Thoracic aorta (tissue), 2 donors: ENCODE results near the gene TMCO4. TPM values are rescaled to one million over a fixed set of nuclear protein-coding genes. Genes with fewer than 3 reads are reported as not detected.

Experiments used
- ATAC-seq: fragments of 150-250 bp; one replicate; pipeline ENCODE4 v1.8.0; 2017; ENCODE audit warnings: low read depth; ENCODE audit not compliant: insufficient number of reproducible peaks, low FRiP score
- DNase-seq: peaks from one replicate; pipeline ENCODE4 v3.0.0-alpha.2; 2020; ENCODE audit warnings: low spot score
- H3K27ac ChIP-seq, 2 donors: fragments of 200-600 bp; sonication (generic); 1 replicate in 1 of 2; 2 replicates in 1 of 2; pipeline ENCODE4 v1.5.1; 2016; ENCODE audit warnings: mild to moderate bottlenecking in 2 of 2, moderate library complexity in 2 of 2
- H3K27me3 ChIP-seq: fragments of 200-600 bp; sonication (generic); replicated peaks from 2 replicates; pipeline ENCODE4 v1.6.0; 2016; ENCODE audit warnings: mild to moderate bottlenecking; ENCODE audit not compliant: insufficient read depth
- H3K36me3 ChIP-seq: fragments of 200-600 bp; sonication (generic); one replicate; pipeline ENCODE4 v1.5.1; 2016
- H3K4me1 ChIP-seq, 2 donors: fragments of 200-600 bp; sonication (generic); 1 replicate in 1 of 2; 2 replicates in 1 of 2; pipeline versions ENCODE4 v1.5.1 to v1.6.0; 2016; ENCODE audit warnings: low read depth in 2 of 2, mild to moderate bottlenecking in 1 of 2; ENCODE audit not compliant: control insufficient read depth in 1 of 2
- H3K4me3 ChIP-seq: fragments of 200-600 bp; sonication (generic); 2 replicates; pipeline ENCODE4 v1.5.1; 2016; ENCODE audit warnings: mild to moderate bottlenecking
- H3K9me3 ChIP-seq: fragments of 200-600 bp; sonication (generic); 2 replicates; pipeline ENCODE4 v1.5.1; 2016
- total RNA-seq, 2 donors: library from RNA; depleted of rRNA; stranded (reverse); fragments of >200 nt; gene quantifications; one replicate each; pipeline versions ENCODE4 v1.1.0 to v1.2.3, GENCODE V29; 2016
- TF ChIP-seq, protein P1 (sequence below): fragments of 200-600 bp; sonication (generic); IDR thresholded peaks from one replicate; pipeline ENCODE4 v1.5.1; 2019; ENCODE audit warnings: antibody characterized with exemption

Gene TMCO4
- total RNA-seq, 2 donors from 2014 or later = 33.2 to 33.4 TPM

DNA sequence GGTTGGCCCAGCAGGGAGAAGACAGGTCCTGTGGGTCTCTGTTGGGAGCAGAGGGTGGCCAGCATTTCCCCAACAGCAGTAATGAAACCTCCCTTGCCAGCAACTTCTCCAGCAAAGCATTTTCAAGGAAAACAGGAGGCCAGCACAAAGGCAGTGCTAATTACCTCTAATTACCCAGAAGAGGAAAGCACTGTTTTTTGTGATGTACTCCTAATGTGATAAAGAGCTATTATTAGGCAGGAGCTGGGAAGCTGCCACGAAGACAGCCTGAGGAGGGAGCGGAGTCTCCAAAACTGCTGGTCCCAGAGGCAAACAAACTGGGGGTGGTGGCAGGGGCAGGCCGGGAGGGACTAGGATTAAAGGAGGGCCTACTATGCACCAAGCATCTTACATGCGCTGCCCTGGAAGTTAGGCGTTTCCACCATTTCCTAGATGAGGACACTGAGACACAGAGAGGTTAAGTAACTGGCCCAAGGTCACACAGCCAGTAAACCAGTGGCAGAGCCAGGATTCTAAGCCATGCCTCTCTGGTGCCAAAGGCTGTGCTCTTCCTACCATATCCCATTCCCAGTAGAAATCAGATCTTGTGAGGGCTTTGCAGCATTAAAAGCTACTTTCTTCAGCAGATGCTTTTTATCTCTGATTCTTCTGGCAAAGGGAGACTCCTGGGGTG is 110.5 kb downstream of the TMCO4 start:
- H3K36me3 ChIP-seq = peaks cover 24% of the 10 kb centered on the region
- TF ChIP-seq, protein P1, sequence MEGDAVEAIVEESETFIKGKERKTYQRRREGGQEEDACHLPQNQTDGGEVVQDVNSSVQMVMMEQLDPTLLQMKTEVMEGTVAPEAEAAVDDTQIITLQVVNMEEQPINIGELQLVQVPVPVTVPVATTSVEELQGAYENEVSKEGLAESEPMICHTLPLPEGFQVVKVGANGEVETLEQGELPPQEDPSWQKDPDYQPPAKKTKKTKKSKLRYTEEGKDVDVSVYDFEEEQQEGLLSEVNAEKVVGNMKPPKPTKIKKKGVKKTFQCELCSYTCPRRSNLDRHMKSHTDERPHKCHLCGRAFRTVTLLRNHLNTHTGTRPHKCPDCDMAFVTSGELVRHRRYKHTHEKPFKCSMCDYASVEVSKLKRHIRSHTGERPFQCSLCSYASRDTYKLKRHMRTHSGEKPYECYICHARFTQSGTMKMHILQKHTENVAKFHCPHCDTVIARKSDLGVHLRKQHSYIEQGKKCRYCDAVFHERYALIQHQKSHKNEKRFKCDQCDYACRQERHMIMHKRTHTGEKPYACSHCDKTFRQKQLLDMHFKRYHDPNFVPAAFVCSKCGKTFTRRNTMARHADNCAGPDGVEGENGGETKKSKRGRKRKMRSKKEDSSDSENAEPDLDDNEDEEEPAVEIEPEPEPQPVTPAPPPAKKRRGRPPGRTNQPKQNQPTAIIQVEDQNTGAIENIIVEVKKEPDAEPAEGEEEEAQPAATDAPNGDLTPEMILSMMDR = no peak

DNA sequence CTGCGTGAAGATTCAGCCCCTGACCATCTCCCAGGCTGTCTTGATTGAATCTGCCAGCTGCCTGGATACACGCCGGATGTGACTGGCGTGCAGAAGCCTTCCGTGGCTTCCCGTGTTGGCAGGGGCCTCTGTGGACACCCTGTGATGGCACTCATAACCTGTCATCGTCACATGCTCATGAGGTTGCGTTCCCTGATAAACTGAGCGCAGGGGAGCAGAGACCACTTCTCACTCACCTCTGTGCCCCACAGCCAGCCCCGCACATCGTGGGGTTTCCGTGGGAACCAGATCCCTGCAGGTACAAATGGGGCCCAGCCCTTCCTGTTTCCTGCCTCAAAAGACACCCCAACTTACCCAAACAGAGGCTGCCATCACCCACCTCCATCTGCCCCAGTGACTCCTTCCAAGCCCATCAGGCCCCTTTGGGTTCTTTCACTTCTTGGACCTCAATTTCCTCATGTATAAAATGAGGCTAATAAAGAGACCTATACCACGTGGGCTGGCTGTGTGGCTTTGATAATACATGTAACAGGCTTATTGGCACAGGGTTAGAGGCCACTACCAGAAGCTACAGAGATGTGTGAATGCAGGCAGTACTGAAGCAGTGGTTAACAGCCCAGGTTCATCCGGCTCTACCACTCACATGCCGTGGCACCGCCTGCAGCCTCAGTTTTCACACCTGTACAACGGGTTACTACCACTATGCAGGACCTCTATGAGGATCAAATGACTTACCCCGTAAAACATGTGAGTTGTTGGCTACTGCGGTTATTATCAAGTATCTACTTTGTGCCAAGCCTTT is 111.5 kb downstream of the TMCO4 start:
- DNase-seq = no peak
- Histone ChIP-seq H3K4me3 (no peak overlapping the region), H3K4me1 (no peaks in the 10 kb centered on the region), H3K27me3 (no peaks in the 10 kb centered on the region), H3K9me3 (no peaks in the 10 kb centered on the region), H3K27ac (no peak overlapping the region), H3K36me3 (peaks cover 22% of the 10 kb centered on the region)
- no peak for ATAC-seq
- TF ChIP-seq, protein P1 = no peak

More for the DNA sequence above, 110.5 kb downstream of the TMCO4 start:
- H3K9me3 ChIP-seq = no peaks in the 10 kb centered on the region
- ATAC-seq (no peak), DNase-seq (no peak)
- no peak overlapping the region for H3K4me3 ChIP-seq
- H3K4me1 ChIP-seq = no peaks in the 10 kb centered on the region
- H3K27me3 ChIP-seq = no peaks in the 10 kb centered on the region
- no peak overlapping the region for H3K27ac ChIP-seq

DNA sequence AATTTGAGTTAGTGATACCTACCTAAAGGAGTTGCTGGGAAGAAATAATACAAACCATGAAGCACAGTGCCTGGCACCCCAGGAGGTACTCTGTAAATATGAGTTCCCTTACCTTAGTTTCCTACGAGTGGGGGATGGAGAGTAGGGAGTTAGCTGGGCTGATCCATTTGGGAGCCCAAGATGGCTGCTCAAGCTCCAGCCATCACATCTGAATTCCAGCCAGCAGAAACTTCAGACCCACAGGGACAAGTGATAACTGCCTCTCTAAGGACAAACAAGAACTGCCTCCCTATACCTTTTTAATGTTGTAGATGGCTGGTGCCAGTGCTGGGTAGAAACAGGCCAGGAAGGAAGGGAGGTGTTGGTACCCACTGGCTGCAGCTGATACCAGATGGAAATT is 112.3 kb downstream of the TMCO4 start:
- no peaks in the 10 kb centered on the region for H3K27me3 ChIP-seq
- H3K36me3 ChIP-seq = peaks cover 30% of the 10 kb centered on the region
- TF ChIP-seq, protein P1 = no peak
- H3K4me3 ChIP-seq = no peak overlapping the region
- ATAC-seq (no peak), DNase-seq (no peak)
- no peaks in the 10 kb centered on the region for H3K9me3 ChIP-seq
- H3K4me1 ChIP-seq = no peaks in the 10 kb centered on the region
- no peak overlapping the region for H3K27ac ChIP-seq

DNA sequence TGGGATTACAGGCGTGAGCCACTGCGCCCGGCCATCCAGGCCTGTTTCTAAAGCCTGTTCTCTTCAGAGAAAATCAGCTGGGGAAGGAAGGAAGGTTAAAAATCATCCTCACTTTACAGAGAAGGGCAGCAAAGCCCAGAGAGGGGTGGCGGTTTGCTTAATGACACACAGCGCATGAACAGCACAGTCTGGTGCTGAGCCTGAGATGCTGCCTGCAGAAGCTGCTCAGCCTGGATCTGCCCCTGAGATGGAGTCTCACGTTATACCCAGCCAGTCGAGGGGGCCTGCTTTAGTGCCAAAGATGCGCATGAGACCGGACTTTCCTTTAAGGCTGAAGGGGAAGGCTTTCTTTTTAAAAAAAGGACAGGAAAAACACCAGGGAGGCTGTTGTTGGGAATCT is 113.7 kb downstream of the TMCO4 start:
- H3K4me3 ChIP-seq = no peak overlapping the region
- peaks cover 35% of the 10 kb centered on the region for H3K36me3 ChIP-seq
- H3K9me3 ChIP-seq = no peaks in the 10 kb centered on the region
- H3K4me1 ChIP-seq = no peaks in the 10 kb centered on the region
- TF ChIP-seq, protein P1 = no peak
- no peaks in the 10 kb centered on the region for H3K27me3 ChIP-seq
- no peak for DNase-seq
- ATAC-seq = no peak
- H3K27ac ChIP-seq = no peak overlapping the region

DNA sequence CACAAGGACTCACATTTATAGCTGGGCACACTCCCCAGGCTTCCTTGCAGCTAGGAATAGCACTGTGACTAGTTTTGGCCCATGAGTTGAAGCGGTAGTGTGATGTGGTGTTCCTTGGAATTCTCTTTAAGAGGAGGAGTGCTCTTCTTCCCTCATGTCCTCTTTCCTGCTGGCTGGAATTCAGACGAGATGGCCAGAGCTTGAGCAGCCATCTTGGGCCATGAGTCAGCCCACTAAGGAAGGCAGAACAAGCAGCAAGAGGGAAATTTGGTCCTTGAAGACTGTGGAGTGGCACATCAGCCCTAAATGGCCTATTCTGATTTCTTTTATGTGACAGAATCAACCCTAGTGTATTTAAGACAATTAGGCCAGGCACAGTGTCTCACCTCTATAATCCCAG is 115.0 kb downstream of the TMCO4 start:
- Histone ChIP-seq H3K27me3 (no peaks in the 10 kb centered on the region), H3K36me3 (peaks cover 35% of the 10 kb centered on the region), H3K27ac (no peak overlapping the region), H3K4me1 (no peaks in the 10 kb centered on the region), H3K9me3 (no peaks in the 10 kb centered on the region), H3K4me3 (no peak overlapping the region)
- ATAC-seq (no peak), DNase-seq (no peak)
- TF ChIP-seq, protein P1 = no peak
